Measurements from ENCODE around the gene MEIG1.

- TF ChIP-seq, protein P1, sequence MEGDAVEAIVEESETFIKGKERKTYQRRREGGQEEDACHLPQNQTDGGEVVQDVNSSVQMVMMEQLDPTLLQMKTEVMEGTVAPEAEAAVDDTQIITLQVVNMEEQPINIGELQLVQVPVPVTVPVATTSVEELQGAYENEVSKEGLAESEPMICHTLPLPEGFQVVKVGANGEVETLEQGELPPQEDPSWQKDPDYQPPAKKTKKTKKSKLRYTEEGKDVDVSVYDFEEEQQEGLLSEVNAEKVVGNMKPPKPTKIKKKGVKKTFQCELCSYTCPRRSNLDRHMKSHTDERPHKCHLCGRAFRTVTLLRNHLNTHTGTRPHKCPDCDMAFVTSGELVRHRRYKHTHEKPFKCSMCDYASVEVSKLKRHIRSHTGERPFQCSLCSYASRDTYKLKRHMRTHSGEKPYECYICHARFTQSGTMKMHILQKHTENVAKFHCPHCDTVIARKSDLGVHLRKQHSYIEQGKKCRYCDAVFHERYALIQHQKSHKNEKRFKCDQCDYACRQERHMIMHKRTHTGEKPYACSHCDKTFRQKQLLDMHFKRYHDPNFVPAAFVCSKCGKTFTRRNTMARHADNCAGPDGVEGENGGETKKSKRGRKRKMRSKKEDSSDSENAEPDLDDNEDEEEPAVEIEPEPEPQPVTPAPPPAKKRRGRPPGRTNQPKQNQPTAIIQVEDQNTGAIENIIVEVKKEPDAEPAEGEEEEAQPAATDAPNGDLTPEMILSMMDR (conservative IDR thresholded peaks at IDR 0.05): no peak
- TF ChIP-seq EZH2 (IDR thresholded peaks at IDR 0.05; ENCODE audit: low read depth): no peak
Observed at GRCh38 chr10:14936584-14936983, 22.6 kb upstream of the MEIG1 start.
